GM19452 (cell line): ENCODE data around the gene PSMA6.
A peak's percentile ranks its signal among the peaks of the same experiment; 100 is the strongest.
"Not testable (repeated sequence)": the region's sequence is repeated elsewhere in the genome, so short reads cannot be mapped to it uniquely, and the experiment has no call there.

Experiments
- ATAC-seq: cut with Tn5 transposase; IDR thresholded peaks from one replicate; pipeline ENCODE4 v1.9.1; 2021; ENCODE audit not compliant: unreplicated experiment

Gene PSMA6

DNA sequence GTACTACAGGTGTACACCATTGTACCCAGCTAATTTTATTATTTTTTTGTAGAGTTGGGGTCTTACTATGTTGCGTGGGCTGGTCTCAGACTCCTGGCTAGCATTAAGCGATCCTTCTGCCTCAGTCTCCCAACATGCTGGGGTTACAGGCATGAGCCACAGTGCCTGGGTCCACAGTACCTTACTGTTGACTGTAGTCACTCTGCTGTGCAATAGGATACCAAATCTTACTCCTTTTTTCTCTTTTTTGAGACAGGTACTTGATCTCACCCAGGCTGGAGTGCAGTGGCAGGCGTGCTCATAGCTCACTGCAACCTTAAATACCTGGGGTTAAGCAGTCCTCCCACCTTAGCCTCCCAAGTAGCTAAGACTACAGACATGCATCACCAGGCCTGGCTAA is 25.6 kb downstream of the PSMA6 start:
- ATAC-seq = no peak

DNA sequence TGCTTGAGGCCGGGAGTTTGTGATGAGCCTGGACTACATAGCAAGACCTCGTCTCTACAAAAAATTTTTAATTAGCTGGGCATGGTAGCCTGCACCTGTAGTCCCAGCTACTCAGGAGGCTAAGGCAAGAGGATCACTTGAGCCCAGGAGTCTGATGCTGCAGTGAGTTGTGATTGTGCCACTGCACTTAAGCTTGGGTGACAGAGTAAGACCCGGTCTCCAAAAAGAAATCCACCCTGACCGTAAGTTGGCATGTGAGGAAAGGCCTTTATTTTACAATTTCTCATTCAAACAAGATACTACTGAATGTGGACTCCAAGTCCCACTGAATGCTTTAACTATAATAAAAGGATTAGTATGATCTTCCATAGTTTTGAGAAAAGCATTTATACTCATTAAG is 27.3 kb downstream of the PSMA6 start:
- ATAC-seq = no peak

DNA sequence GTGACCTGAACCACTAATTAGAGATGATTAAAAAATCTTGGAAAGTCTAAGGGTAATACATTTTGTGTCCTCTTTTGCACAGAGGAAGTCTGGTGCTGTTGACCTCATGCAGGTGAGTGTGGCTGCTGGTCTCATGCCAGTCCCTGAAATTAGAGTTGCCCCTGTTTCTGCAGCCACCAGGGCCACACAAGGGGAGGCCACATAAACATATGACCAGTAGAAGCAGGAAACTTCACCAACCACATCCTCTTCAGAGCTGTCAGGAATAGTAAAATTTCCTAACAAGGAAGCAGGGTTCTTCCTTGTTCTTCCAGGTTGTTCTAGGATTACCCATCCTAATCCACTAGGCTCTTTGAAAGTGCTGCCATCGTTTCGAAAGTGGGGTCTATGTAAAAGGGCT is 28.3 kb downstream of the PSMA6 start:
- ATAC-seq = no peak

DNA sequence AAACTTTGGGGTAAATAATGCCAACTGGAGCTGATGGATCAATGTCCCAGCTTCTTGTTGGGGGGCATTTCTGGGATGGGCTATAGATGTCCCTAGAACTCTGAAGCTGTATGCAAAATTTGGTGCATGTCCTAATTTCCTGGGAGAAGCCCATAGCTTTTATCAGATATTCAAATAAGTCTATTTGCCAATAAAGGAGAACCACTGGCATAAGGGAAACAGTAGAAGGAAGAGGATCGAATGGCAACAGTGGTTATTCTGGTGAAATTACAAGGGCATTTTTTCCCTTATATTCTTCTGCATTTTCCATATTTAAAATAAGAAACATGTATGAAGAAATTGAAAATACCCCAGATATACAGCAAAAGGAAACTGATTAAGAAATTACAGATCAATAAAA is 34.2 kb downstream of the PSMA6 start:
- no peak for ATAC-seq

DNA sequence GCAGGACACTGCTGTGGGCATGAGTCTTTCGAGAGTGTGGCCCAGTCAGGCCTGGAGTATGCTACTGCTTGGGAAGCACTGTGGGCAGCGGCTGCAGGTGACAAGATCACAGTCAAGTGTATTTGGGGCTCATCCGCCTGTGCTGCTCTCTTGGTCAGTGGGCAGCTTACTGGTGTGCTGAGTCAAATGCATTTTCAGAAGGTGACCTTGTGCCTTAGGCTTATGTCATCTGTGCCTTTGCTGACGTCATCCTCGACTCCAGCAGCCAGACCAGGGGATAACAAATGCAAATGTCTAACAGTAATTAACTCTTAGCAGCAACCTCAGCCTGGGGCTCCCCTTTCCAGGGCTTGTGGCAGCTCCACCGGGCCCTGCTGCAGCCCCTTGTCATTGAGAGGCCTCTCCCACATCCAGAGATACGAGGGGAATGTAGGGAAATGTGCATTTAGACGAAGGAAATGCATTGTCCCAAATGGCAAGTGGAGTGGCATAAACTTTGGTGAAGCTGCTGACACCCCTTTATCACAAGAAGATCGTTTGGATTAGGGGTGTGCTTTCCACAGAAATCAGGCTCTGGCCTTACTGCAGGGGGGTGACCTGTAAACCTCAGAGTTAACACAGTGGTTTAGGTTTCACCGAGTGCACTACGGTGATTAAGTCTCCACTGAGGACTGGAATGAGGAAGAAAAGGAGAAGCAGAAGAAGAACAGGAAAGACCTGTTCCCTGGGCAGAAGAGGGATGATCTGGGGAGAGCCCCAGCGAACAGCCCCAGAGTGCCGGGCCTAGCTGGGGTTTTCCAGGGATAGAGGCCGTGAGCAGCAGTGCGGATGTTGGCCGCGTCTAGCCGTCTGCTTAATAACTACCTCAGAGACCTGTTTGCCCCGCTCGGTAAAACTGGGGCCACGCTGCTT is 39.7 kb downstream of the PSMA6 start:
- peak; percentile 64 for ATAC-seq

DNA sequence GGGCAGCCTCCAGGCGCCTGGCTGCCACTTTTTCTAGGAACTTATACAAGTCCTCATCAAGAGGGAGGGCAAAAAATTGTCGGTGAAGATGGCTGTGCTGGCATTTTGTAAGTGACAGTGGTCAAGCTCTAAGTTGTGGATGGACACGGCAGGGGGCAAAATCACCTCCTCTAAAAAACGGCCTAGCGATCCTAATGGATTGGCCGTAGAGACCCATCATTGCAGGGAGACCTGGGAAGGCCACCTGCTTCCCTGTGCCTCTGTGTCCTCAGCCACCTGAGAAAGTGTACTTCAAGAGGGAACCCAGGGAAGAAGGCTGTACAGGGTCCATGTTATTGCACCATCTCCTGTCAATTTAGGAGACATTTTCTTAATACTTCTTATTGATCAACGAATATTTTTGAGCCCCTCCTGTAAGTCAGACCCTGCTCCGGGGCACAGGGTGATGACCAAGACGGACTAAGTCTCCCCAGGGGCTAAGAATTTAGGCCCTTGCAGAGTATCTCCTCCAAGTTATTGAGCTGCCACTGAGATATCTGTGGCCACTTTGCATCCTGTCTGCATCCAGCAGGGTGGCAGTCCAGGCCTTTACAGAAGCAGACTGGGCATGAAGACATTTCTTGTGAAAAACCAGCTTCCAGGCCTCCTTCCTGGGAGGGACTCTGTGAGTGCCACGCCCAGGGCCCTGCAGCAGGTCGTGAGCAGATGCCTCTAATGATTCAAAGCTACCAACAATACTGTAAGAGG is 40.5 kb downstream of the PSMA6 start:
- no peak for ATAC-seq

DNA sequence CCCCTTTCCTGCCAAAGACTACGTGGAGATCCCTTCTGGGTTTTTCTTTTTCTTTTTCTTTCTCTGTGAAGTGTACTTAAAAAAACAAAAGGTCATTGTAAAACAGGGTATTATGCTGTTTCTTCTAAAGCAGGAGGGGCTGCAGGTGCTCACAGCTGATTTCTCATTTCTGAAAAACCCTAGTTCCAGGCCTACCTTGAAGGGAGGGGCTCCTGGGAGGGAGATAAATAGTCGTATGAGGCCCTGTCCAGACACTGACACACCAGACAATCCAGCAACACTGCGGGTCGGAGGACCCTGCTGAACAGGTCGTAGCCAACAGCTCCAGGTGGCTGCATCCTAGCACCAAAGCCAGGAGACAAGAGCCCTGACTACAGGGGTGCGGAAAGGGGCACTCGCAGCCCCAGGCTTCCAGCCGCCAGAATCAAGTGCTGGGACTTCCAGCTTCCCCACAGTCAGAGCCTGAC is 41.1 kb downstream of the PSMA6 start:
- ATAC-seq = no peak

DNA sequence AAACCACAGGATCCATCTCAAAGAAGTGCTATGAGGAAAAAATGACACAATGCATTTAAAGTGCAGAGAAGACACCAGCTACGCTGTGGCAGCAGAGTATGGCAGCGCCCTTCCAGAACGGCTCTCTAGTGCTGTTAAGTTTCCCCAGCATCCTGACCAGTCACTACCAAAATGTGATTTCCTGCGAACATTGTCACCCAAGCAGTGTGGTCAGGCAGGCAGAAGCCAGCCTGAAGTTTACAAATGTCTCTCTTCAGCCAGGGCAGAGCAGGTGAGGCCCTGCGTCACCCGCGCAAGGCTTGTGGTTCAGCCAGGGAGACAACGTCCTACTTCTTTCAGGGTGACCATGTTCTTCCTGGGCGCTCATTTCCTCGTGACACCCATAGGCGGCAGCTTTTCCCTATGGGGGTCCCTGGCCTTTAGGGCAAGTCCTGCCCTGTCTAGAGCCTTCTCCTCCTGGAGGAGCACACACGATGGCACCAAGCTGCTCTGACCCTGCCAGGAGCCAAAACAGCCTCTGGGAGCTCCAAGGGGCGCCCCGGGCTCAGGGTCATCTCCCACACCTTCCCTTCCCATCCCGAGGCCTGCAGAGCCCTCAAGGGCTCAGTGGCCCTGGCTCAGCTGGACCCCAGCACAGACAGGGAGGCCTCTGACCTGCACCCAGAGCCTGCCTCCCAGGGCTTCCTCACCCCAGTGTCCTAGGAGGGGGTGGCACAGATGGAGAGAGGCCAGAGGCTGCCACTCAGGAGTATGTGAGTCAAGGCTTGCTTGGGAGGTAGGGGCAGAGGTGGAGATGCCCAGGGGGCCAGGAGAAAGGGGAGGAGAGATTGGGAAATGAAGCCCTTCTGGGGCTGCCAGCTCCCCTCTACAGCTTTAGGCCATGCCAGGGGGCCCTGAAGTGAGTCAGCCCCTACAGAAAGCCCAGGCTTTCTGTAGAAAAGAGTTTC is 41.9 kb downstream of the PSMA6 start:
- no peak for ATAC-seq

DNA sequence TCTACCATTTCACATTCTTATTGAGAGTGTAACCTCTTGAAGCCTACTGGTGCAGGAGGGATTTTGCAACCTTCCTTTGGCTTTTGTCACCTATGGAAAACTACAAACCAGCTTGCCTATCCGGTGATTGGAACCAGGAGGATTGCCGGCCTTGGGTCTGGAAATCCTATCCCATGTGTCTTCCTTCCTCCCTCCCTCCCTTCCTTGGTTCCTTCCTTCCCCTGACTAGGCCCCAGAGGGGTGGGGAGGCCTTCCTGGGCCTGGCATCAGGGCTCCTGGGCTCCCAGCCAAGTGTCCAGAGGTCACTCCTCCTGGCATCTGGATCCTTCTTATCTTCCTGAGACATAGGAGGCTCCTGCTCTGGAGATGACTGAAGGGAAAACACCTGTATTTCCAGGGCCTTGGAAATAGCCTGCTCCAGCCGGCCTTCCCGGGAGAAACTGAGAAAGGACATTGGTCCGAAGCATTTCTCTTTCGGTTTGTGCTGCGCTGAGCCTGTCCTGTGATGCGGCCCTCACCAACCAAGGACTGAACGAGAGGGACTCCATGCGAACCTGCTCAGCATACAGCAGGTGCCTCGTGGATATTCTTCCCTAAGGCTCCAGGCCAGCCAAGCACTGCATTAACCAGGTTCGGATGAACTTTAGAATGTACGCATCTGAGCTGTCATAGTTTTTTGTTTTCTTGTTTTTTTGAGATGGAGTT is 43.4 kb downstream of the PSMA6 start:
- ATAC-seq = no peak

DNA sequence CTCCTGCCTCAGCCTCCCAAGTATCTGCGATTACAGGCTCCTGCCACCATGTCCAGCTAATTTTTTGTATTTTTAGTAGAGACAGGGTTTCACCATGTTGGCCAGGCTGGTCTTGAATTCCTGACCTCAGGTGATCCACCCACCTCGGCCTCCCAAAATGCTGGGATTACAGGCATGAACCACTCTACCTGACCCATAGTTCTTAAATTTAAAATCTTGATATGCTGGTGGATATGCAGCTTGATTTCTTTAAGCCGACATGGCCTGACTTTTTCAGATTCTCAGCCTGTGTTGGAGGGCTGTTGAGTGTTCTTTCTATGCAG is 44.0 kb downstream of the PSMA6 start:
- ATAC-seq = not testable (repeated sequence)

DNA sequence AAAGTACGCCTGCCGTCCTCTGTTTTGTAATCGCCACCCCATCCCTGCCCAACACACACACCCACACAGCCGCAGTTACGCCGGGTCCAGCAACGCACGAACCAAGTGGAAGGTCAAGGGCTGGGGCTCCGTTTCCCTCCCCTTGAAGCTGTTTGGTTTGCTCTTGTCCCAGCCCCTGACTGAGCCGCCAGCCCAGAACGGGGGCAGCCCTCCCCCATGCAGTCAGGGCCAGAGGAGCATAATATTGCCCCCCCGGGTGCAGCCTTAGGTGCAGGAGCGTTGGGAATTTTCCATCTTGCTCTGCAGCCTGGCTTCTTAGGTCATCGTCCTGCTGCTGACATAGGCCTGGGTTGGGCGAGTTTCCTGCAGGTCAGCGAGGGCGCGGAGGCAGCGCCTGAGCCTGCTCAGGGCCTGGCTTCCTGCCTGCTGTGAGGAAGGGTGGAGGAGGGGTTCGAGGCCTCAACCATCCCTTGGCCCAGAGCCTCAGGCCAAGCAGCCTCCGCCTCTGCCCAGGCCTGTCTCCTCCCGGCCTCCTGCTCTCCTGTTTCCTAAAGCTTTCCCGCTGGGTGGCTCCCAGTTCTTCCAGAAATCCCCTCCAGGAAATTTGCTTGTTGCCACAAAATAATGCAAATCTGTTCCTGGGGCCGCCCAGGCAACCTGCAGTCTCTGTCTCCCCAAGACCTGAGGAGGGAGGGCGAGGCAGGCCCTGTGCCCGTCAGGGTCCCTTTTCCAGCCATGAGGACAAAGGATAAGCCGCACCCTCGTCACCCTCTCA is 44.5 kb downstream of the PSMA6 start:
- no peak for ATAC-seq

DNA sequence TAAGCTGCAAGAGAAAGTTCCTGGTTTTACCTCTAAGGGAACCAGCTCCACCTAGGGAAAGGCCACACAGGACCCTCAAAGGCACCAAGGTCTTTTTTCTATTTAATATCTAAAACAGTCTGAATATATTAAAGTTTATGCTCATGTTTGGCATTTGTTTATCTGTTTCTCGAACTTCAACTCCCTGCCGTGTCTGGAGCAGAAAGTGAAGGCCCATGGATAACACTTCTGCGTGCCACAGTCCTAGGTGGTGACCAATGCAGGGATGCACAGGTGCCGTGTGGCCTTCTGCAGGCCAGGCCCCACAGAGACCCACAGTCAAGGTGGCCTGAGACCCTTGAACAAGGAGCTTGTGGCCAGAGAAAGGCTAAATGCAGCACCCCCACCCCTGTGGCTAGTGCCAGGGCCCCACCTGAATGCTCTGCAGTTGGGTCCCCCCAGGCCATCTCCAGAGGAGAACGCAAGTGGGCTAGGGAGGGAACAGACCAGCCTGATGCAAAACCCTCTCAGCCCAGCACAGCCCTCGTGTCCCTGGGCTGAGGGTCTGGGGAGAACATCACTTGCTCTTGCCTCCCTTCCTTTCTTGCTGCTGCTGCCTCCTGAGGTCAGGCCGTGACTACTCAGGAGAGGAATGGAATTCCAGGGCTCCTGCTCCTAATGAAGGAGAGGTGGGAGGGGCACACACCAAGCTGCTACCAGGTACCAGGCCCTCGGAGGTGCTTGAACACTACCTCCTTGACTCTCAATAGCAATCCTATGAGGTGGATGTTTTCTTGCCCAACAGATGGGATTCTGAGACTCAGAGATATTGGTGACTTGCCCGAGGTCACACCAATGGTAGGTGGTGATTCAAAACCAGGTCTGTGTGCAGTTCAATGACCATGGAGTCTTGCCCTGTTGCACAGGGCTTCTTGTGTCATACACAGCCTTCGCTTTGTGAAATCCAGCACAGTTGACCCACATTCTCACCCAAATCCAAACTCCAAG is 45.4 kb downstream of the PSMA6 start:
- no peak for ATAC-seq

DNA sequence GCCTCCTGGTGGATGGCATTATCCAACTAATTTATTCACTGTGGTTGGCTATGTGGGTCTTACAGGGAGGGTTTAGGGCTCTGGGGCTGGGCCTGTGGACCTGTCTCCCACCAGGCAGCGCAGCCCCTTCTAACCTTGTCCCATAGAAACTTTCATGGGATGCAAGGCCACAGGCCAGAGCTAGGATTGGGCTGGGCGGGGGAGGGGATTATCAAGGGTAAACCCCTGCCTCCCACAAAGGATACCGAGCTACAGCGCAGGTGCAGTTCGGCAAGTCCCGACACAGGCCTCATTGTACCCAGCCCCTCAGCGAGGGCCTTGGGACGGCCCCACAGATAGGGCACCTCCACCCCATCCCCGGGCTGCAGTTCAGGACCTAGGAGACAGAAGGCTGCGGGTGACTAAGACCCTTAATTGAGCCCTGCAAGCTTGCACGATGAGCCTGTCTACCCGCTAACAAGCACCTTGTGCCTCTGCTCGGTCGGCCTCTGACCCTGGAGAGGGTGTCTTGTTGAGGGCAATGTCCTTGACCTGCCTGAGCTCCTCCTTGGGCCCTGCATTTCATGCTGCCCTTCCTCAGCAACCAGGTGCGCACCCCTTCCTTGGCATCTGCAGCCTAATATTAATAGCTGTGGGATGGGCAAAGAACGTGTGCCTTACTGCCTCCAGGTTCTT is 46.7 kb downstream of the PSMA6 start:
- ATAC-seq = no peak

DNA sequence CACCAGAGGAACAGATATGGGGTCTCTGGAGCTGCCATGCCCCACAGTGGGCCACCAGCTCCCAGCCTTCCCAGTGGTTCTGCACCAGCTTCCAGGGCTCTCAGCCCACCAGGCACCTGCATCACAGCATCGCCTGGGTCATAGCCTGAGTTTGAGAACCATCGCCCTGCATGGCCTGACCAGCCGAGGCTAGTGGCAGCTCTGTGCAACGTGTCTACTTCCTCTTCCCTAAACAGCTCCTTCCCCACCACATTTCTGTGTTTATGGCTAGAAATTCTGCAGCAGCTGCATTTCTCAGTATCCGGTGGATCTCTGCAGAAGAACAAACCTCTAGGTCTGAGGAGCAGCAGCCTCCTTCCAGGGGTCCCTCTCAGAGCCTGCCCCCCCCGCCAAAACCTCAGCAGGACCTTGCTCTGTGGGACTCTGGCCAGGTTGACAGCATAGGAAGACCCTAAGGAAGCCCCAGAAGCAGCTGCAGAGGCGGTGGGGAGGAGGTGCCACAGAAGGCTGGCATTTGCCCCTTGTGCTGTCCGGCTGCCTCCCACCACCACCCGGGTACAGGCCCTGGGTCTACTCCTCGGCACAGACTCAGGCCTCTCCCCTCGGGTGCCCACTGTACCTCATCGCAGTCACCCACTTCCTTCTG is 47.7 kb downstream of the PSMA6 start:
- ATAC-seq = peak; percentile 65

DNA sequence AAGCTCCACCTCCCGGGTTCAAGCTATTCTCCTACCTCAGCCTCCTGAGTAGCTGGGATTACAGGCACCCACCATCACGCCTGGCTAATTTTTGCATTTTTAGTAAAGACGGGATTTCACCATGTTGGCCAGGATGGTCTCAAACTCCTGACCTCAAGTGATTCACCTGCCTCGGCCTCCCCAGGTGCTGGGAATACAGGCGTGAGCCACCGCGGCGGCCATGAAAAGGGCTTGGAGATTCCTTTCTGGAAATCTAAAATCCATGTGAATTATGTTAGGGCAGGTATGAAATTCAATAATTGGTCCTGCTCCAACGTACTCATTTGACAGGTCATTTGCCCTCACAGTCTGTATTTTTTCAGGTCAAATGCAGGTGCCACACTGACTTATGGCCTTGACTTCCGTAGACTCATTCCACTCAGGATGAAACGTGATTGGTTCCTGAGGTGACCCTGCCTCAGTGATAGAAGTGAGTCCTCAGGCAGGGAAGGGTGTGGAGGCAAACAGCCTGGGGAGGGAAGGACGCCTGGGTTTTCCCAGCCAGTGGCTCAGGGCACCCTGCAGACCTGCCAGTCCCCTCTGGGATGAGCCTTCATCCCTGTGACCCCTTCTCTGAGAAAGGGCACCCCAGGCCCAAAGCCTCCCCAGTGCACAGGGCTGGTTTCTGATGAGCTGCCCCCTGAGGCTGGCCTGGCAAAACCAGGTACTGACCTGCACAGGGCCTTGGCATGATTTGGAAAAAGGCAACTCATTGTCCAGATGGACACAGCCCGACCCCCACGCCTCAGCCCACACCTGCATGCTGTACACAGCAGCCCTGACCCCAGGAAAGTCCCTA is 48.7 kb downstream of the PSMA6 start:
- ATAC-seq = no peak

DNA sequence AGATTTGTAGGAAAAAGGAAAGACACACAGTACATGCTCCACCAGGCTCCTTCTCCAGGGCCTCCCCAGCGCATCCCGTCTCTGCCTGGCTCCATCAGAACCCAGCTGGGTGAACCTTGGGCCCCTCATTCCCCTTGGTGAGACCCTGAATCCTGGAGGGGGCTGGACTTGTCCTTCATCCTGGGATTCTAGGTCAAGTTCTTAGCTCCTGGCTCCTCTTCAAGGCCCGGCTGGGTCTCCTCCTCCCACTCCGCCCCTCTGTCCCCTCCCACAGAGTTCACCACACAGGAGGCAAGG is 49.2 kb downstream of the PSMA6 start:
- ATAC-seq = no peak
